ENCODE results near the gene NOS1AP.

Gene NOS1AP

GRCh38 chr1:162367073-162367472 lies 297.6 kb downstream of the NOS1AP start:
- no peak overlapping the region for H3K27ac Mint-ChIP-seq
- H3K9me3 Mint-ChIP-seq: no peaks in the 10 kb centered on the region
- no peaks in the 10 kb centered on the region for H3K27me3 Mint-ChIP-seq (ENCODE audit: low read depth)
- H3K36me3 Mint-ChIP-seq (ENCODE audit: low read depth): no peaks in the 10 kb centered on the region
- H3K4me3 Mint-ChIP-seq: no peak overlapping the region
- no peaks in the 10 kb centered on the region for H3K4me1 Mint-ChIP-seq (ENCODE audit: low read depth)

DNA sequence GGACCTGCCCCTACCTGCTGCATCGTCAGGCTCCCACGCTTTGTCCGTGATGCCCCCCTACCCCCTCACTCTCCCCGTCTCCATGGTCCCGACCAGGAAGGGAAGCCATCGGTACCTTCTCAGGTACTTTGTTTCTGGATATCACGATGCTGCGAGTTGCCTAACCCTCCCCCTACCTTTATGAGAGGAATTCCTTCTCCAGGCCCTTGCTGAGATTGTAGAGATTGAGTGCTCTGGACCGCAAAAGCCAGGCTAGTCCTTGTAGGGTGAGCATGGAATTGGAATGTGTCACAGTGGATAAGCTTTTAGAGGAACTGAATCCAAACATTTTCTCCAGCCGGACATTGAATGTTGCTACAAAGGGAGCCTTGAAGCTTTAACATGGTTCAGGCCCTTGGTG lies 298.3 kb downstream of the NOS1AP start:
- Mint-ChIP-seq H3K4me3 (no peak overlapping the region), H3K4me1 (ENCODE audit: low read depth) (no peaks in the 10 kb centered on the region), H3K27me3 (ENCODE audit: low read depth) (no peaks in the 10 kb centered on the region), H3K27ac (no peak overlapping the region), H3K9me3 (no peaks in the 10 kb centered on the region), H3K36me3 (ENCODE audit: low read depth) (no peaks in the 10 kb centered on the region)

GRCh38 chr1:162368451-162368850 lies 299.0 kb downstream of the NOS1AP start:
- Mint-ChIP-seq H3K4me3 (no peak overlapping the region), H3K9me3 (no peaks in the 10 kb centered on the region), H3K36me3 (ENCODE audit: low read depth) (no peaks in the 10 kb centered on the region), H3K27me3 (ENCODE audit: low read depth) (no peaks in the 10 kb centered on the region), H3K27ac (no peak overlapping the region), H3K4me1 (ENCODE audit: low read depth) (no peaks in the 10 kb centered on the region)

DNA sequence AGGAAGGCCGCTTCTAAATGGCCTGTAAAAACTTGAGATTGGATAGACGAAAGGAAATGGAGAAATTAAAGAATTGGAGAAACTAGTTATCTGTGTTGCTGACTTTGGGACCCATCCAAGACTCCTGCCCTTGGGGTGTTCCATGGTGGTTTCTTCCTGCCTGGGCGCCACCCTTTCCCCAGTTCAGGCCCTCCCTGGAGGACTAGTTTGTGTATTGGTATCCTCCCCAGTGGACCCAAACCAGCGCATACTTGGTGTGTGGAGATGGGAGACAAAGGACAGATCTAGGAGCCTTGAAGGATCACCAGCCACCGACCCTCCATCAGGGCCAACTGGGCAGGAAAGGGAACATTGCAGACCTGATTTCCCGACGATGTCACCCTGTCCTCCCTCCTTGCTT lies 300.1 kb downstream of the NOS1AP start:
- Mint-ChIP-seq H3K36me3 (ENCODE audit: low read depth) (no peaks in the 10 kb centered on the region), H3K4me1 (ENCODE audit: low read depth) (no peaks in the 10 kb centered on the region), H3K27me3 (ENCODE audit: low read depth) (no peaks in the 10 kb centered on the region), H3K27ac (no peak overlapping the region), H3K4me3 (no peak overlapping the region), H3K9me3 (no peaks in the 10 kb centered on the region)

DNA sequence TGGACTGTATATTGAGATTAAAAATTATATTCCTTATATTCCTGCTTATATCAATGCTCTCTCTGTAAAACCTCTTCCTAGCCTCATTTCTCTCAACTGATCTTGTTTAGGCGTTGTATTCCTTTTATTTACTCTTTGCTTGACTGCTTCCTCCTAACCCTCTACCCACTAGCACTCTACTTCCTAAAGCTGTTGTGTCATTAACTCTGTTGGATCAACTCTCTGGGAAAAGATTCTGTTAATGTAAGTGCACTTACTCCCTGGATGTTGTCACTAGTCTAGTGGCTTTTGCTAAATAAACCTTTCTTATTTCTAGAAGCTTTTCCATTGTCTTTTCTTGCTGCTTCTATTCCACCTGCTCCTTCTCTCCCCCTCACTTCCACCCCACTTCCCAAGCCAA lies 300.7 kb downstream of the NOS1AP start:
- H3K4me3 Mint-ChIP-seq: no peak overlapping the region
- H3K4me1 Mint-ChIP-seq (ENCODE audit: low read depth): no peaks in the 10 kb centered on the region
- no peak overlapping the region for H3K27ac Mint-ChIP-seq
- no peaks in the 10 kb centered on the region for H3K36me3 Mint-ChIP-seq (ENCODE audit: low read depth)
- H3K9me3 Mint-ChIP-seq: no peaks in the 10 kb centered on the region
- no peaks in the 10 kb centered on the region for H3K27me3 Mint-ChIP-seq (ENCODE audit: low read depth)

DNA sequence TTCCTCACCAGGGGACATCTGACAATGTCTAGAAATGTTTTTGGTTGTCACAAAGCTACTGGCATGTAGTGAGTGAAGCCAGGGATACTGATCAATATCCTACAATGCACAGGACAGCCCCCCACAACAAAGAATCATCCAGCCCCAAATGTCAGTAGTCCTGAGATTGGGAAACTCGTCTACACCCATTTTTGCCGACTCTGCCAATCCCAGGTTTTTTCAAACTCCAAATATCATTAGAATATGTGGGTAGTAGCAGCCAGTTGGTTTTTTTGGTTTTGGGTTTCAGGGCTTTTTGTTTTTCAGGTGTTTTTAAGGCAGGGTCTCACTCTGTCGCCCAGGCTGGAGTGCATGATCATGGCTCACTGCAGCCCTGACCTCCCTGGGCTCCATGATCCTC lies 301.2 kb downstream of the NOS1AP start:
- Mint-ChIP-seq H3K4me1 (ENCODE audit: low read depth) (no peaks in the 10 kb centered on the region), H3K27ac (no peak overlapping the region), H3K9me3 (no peaks in the 10 kb centered on the region), H3K4me3 (no peak overlapping the region), H3K36me3 (ENCODE audit: low read depth) (no peaks in the 10 kb centered on the region), H3K27me3 (ENCODE audit: low read depth) (no peaks in the 10 kb centered on the region)

GRCh38 chr1:162371611-162372010 lies 302.1 kb downstream of the NOS1AP start:
- H3K27ac Mint-ChIP-seq: no peak overlapping the region
- H3K4me1 Mint-ChIP-seq (ENCODE audit: low read depth): no peaks in the 10 kb centered on the region
- no peaks in the 10 kb centered on the region for H3K9me3 Mint-ChIP-seq
- no peaks in the 10 kb centered on the region for H3K27me3 Mint-ChIP-seq (ENCODE audit: low read depth)
- no peak overlapping the region for H3K4me3 Mint-ChIP-seq
- no peaks in the 10 kb centered on the region for H3K36me3 Mint-ChIP-seq (ENCODE audit: low read depth)

- Mint-ChIP-seq H3K36me3 (ENCODE audit: low read depth) (no peaks in the 10 kb centered on the region), H3K27me3 (ENCODE audit: low read depth) (no peaks in the 10 kb centered on the region), H3K4me3 (no peak overlapping the region), H3K27ac (no peak overlapping the region), H3K4me1 (ENCODE audit: low read depth) (no peaks in the 10 kb centered on the region), H3K9me3 (no peaks in the 10 kb centered on the region)
Measured at GRCh38 chr1:162372159-162373071, 302.9 kb downstream of the NOS1AP start.

- H3K27me3 Mint-ChIP-seq (ENCODE audit: low read depth): no peaks in the 10 kb centered on the region
- H3K27ac Mint-ChIP-seq: no peak overlapping the region
- H3K4me3 Mint-ChIP-seq: no peak overlapping the region
- H3K9me3 Mint-ChIP-seq: no peaks in the 10 kb centered on the region
- no peaks in the 10 kb centered on the region for H3K36me3 Mint-ChIP-seq (ENCODE audit: low read depth)
- no peaks in the 10 kb centered on the region for H3K4me1 Mint-ChIP-seq (ENCODE audit: low read depth)
Measured at GRCh38 chr1:162373072-162373427, 303.6 kb downstream of the NOS1AP start.

DNA sequence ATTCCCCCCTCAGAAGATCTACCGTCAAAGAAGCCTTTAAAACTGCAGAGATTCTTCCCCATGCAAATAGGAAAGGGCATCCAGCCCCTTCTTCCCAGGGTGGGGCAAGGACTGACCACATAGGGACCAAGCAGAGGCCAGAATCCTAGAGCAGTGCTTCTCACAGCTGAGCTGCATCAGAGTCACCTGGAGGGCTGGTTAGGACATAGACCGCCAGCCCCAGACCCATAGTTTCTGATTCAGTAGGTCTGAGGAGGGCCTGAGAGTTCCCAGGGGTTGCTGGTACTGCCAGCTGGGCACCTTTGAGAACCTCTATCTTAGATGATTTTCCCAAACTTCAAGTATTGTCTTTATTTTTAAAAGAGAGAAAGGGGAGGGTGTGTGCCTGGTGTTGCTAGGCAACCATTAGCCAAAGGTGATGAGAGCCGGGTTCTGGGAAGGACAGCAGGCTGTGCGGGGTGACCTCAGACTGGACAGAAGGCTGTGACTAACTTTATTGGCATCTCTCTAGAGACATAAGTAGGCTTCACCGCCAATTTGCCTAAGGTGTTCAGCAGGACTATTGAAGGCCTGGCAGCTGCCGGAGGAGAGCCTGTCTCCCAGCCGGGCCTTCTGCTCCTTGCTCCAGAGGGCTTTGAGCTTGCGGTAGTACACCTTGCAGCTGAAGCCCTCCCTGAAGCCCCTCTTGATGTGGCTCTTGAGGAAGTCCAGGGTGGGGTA lies 304.2 kb downstream of the NOS1AP start:
- Mint-ChIP-seq H3K9me3 (no peaks in the 10 kb centered on the region), H3K27ac (no peak overlapping the region), H3K36me3 (ENCODE audit: low read depth) (no peaks in the 10 kb centered on the region), H3K4me3 (no peak overlapping the region), H3K27me3 (ENCODE audit: low read depth) (no peaks in the 10 kb centered on the region), H3K4me1 (ENCODE audit: low read depth) (no peaks in the 10 kb centered on the region)

DNA sequence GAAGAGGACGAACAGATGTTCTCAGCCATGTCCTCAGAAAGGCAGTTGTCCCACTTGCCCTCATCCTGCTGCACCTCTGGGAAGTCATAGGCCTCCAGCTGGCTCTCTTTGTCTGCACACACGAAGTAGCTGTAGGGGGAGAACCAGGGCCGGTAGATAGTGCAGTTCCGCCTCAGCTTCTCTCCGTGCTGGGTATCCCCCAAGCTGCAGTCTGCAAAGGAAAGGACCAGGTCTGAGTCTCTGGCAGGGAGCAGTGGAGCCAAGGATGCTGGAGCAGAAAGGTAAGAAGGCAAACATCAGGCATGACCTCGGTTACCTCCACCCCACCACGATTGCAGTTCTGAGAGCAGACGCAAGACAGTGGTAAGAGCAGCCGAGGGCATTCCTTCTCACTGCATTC lies 304.9 kb downstream of the NOS1AP start:
- no peaks in the 10 kb centered on the region for H3K27me3 Mint-ChIP-seq (ENCODE audit: low read depth)
- no peak overlapping the region for H3K4me3 Mint-ChIP-seq
- no peak overlapping the region for H3K27ac Mint-ChIP-seq
- H3K9me3 Mint-ChIP-seq: no peaks in the 10 kb centered on the region
- H3K36me3 Mint-ChIP-seq (ENCODE audit: low read depth): no peaks in the 10 kb centered on the region
- no peaks in the 10 kb centered on the region for H3K4me1 Mint-ChIP-seq (ENCODE audit: low read depth)

- Mint-ChIP-seq H3K4me3 (no peak overlapping the region), H3K9me3 (no peaks in the 10 kb centered on the region), H3K27me3 (ENCODE audit: low read depth) (no peaks in the 10 kb centered on the region), H3K4me1 (ENCODE audit: low read depth) (no peaks in the 10 kb centered on the region), H3K27ac (no peak overlapping the region), H3K36me3 (ENCODE audit: low read depth) (no peaks in the 10 kb centered on the region)
Measured at GRCh38 chr1:162375463-162375862, 306.0 kb downstream of the NOS1AP start.

DNA sequence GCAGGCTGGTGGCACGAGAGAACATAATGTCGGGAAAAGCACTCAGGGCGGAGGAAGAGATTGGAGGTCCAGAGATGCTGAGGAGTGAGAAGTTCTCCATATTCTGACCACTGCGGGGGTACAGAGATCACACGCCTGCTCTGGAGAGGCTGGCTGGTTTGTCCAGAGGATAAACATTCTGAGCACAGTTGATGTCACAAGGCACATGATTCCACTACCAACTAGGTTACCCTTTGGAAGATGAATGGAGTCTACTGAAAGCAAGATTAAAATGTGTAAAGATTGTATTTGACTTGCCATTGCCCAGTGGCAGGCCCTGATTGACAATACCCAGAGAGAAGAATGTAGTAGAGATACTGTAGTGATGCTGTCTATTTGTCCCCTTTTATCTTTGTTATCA lies 307.2 kb downstream of the NOS1AP start, which contains the start of gene SPATA46:
SPATA46 (minus strand) TSS at position 164 of the 400 bp plus-strand sequence; CDS start at position 100, 64 bp downstream.
- H3K4me3 Mint-ChIP-seq: no peak within 1 kb of the TSS
- no peaks in the 10 kb centered on the region for H3K27me3 Mint-ChIP-seq (ENCODE audit: low read depth)
- no peaks in the 10 kb centered on the region for H3K36me3 Mint-ChIP-seq (ENCODE audit: low read depth)
- H3K9me3 Mint-ChIP-seq: no peaks in the 10 kb centered on the region
- H3K27ac Mint-ChIP-seq: no peak within 1 kb of the TSS
- no peaks in the 10 kb centered on the region for H3K4me1 Mint-ChIP-seq (ENCODE audit: low read depth)

DNA sequence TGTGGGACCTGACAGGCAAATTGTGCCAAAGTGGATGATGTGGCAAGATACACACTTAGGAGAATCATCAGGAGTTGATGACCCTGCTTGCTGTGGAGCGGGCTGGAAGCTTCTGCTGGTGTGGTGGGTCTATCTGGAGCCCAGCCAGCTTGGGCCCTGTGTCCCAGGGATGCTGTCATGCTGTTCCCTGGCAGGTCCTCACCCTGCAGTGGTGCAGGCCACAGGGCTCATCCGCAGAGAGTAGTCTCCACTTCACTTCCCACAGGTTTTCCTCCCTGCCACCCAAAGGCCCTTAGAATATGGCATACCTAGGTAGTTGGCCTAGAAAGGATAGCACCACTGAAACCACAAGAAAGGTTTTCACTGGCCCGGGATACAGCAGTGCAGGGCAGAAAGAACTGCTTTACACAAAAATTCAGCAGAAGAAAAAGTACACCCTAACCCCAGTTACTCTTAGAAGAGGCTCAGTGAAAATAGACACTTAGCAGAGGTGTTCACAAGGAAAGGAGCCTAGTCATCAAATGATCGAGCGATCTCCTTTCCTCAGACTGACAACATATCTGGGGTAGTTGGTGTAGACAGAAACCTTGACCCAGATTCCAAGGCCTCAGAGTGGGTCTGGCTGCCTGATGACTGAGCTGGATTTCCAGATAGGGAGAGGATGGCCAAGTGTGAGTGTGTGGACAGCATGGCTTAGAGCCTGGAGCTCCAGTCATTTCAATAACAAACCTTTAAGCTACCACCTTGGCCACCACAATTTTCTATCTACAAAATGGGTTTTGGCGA lies 310.8 kb downstream of the NOS1AP start:
- Mint-ChIP-seq H3K36me3 (ENCODE audit: low read depth) (no peaks in the 10 kb centered on the region), H3K4me1 (ENCODE audit: low read depth) (no peaks in the 10 kb centered on the region), H3K4me3 (no peak overlapping the region), H3K27ac (no peak overlapping the region), H3K27me3 (ENCODE audit: low read depth) (no peaks in the 10 kb centered on the region), H3K9me3 (no peaks in the 10 kb centered on the region)
